ENCODE data around the gene LIN28A.
"Not testable (repeated sequence)": the region's sequence is repeated elsewhere in the genome, so short reads cannot be mapped to it uniquely, and the experiment has no call there.

The LIN28A gene

DNA sequence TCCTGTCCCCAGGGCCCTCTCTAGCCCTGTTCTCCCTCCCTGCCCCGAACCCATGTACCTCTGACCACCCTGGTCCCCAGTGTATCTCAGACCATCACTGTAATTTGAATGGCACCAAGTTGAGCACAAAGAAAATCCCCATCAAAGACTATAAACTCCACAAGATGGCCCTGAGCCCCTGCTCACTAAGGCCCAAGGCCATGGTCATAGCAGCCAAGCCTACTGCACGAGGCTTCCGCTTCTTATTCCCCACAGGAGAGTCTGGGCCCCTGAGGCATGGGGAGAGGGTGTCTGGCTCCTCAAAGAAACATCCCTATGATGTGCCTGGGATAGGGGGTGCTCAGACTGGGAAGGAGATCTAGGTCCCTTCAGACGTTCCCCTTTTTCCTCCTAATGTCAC lies 42.6 kb upstream of the LIN28A start:
- no peak for DNase-seq (ENCODE audit: extremely low read depth, low read depth)
- TF ChIP-seq, protein P1, sequence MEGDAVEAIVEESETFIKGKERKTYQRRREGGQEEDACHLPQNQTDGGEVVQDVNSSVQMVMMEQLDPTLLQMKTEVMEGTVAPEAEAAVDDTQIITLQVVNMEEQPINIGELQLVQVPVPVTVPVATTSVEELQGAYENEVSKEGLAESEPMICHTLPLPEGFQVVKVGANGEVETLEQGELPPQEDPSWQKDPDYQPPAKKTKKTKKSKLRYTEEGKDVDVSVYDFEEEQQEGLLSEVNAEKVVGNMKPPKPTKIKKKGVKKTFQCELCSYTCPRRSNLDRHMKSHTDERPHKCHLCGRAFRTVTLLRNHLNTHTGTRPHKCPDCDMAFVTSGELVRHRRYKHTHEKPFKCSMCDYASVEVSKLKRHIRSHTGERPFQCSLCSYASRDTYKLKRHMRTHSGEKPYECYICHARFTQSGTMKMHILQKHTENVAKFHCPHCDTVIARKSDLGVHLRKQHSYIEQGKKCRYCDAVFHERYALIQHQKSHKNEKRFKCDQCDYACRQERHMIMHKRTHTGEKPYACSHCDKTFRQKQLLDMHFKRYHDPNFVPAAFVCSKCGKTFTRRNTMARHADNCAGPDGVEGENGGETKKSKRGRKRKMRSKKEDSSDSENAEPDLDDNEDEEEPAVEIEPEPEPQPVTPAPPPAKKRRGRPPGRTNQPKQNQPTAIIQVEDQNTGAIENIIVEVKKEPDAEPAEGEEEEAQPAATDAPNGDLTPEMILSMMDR (IDR thresholded peaks at IDR 0.05; ENCODE audit: low read depth, low read length), result no peak

DNA sequence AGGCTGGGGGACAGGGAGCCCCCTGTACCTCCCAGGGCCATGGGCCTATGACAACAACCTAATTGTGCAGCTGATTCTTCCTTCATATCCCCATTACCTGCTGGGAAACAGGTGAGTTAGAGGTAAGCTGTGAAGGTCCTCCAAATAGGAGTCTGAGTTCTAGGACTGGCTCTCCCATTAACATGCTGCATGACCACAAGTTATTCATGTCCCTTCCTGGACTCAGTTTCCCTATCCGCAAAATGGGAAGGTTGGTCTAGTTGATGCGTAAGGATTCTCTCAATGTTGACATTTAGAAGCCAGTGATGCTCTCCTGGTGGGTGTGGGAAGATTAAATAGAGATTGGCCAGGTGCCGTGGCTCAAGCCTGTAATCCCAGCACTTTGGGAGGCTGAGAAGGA lies 42.1 kb upstream of the LIN28A start:
- no peak for DNase-seq (ENCODE audit: extremely low read depth, low read depth)
- TF ChIP-seq, protein P1 (IDR thresholded peaks at IDR 0.05; ENCODE audit: low read depth, low read length), result no peak

DNA sequence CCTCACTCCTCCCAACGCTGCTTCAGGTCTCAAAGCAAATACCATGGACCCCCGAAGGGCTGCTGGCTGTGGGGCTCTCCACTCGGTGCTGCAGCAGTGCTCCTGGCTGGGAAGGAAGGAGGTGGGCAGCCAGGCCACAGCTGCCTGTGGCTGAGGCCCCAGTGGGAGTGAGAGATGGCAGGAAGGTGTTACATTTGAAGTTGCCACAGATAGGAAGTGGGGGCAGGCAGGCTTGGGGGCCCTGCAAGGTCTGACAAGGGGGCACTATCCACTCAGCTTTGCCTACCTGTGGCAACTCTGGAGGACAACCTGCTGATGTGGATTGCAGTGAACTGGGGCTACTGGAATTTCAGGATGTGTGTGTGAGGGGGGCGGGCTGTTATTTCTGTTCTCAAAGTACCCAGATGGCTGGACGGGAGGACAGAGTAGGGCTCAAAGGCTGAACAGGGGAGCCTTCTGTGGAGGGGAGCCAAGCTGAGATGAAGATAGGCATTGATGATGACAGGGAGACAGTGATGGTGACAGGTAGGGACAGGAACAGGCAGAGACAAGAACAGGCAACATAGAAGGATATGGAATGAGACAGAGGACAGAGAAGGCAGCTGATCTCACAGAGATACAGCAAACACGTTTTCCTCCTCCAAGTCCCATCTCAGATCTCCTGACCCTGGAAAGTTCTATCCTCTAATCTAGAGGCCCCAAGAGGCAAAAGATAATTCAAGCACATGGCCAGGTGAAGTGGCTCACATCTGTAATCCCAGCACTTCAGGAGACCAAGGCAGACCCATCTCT lies 39.8 kb upstream of the LIN28A start:
- TF ChIP-seq, protein P1 (IDR thresholded peaks at IDR 0.05; ENCODE audit: low read depth, low read length), result no peak

DNA sequence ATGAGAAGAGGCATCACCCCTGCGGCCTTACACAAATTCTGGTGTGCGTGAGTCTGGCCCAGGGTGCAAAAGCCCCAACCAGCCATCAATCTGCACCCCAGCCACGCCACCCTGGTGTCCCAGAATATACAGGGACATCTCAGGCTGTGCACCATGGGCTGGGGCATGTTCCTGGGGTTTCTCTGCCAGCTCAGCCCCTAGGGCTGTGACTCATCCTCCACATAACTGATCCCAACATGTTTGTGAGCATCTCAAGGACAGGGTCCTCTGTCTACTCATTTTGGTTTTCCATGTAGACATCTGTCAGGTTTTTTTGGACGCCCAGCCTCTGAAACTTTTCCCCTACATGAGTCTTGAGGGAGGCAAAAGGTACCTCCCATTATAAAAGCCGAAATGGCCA lies 38.6 kb upstream of the LIN28A start:
- TF ChIP-seq, protein P1 (IDR thresholded peaks at IDR 0.05; ENCODE audit: low read depth, low read length), result no peak
- no peak for DNase-seq (ENCODE audit: extremely low read depth, low read depth)

More for the DNA sequence above, 39.8 kb upstream of the LIN28A start:
- no peak for DNase-seq (ENCODE audit: extremely low read depth, low read depth)

DNA sequence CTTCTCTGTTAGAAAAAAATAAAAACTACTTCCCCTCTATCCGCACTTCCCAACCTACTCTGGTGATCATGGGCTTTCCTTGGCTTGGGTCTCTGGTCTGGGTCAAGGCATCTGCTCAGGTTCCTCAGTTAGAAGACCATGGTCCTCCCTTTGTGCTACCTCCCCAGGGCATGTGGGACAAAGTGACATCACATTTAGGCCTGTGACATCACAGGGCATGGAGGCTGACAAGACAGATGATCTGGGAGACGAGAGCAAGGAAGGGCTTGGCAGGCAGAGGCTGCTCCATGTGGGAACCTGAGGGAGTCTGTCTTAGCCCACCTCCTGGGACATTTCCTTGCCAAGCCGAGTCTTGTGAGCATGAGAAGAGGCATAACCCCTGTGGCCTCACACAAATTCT lies 38.0 kb upstream of the LIN28A start, which contains the start of gene ZNF683:
Gene ZNF683 (minus strand): TSS at position 140 of the 400 bp plus-strand sequence. CDS start 4,179 bp downstream, outside the sequence.
- DNase-seq (ENCODE audit: extremely low read depth, low read depth), result not testable (repeated sequence)

DNA sequence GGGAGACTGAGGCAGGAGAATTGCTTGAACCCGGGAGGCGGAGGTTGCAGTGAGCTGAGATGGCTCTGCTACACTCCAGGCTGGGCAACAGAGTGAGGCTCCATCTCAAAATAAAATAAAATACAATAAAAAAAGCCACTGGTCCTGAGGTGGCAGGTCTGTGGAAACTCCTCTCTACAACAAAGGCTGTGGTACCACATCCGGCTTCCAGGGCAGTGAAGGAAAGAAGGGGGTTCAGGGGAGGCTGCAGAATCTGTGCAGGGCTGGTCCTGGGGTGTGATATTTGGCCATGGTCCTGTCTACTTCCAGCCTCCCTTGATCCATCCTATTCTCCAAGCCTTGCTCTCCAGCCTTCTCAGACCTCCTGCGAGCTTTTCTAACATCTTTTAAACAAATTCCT lies 37.3 kb upstream of the LIN28A start:
- DNase-seq (ENCODE audit: extremely low read depth, low read depth), result no peak
- TF ChIP-seq, protein P1 (IDR thresholded peaks at IDR 0.05; ENCODE audit: low read depth, low read length), result no peak

DNA sequence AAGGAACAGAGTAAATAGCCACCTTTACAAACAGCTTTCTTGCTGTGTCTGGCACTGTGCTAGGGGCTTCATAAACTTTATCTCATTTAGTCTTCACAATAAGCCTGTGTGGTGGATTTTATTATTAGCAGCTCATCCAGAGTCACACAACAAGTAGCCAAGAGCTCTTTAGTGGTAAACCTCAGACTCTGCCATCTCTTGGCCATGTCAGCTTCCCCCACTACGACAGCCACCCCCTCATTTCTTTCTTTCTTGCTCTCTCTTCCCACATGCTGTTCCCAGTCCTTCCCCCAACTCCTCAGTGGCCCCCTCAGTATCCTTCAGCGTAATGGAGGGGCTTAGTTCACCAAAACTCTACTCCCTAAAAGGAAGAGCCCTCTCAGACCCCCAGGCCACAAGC lies 36.8 kb upstream of the LIN28A start:
- TF ChIP-seq, protein P1 (IDR thresholded peaks at IDR 0.05; ENCODE audit: low read depth, low read length), result no peak
- no peak for DNase-seq (ENCODE audit: extremely low read depth, low read depth)

DNA sequence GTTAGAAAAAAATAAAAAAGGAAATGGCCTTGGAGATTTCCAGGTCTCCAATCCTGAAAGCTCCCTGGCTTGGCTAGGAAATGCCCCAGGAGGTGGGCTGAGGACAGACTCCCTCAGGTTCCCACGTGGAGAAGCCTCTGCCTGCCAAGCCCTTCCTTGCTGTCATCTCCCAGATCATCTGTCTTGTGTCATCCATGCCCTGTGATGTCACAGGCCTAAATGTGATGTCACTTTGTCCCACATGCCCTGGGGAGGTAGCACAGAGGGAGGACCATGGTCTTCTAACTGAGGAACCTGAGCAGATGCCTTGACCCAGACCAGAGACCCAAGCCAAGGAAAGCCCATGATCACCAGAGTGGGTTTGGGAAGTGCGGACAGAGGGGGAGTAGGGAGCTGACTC lies 36.3 kb upstream of the LIN28A start:
- not testable (repeated sequence) for DNase-seq (ENCODE audit: extremely low read depth, low read depth)

Measured in AG09319 (cell line).